ENCODE measurements around the gene PRKAG2. TPM values are rescaled to one million over a fixed set of nuclear protein-coding genes. Genes with fewer than 3 reads are reported as not detected.

PRKAG2 gene
- total and polyA plus RNA-seq, 4 donors: 3.6 to 25.1 (median 16.8) TPM

- peak overlapping the region; percentile 80 to 94 for H3K27ac ChIP-seq (ENCODE audit: low read depth in 1 of 2, low read length in 2 of 2)
- no peak for DNase-seq (ENCODE audit: low spot score)
- WGBS: 84% methylated on average over 18 of the region's 18 CpGs
- no peaks in the 10 kb centered on the region for H3K27me3 ChIP-seq (ENCODE audit: control insufficient read depth in 4 of 4, insufficient read depth in 4 of 4, low read length in 3 of 4)
- H3K9me3 ChIP-seq (ENCODE audit: control insufficient read depth in 4 of 4, low read length in 3 of 4): no peaks in the 10 kb centered on the region
- H3K4me1 ChIP-seq (ENCODE audit: control insufficient read depth in 4 of 4, insufficient read depth in 4 of 4, low read length in 3 of 4): peaks cover 18 to 57% (median 40%) of the 10 kb centered on the region in 4 donors
- TF ChIP-seq EGR1 (IDR thresholded peaks at IDR 0.05; ENCODE audit: low read depth in 2 of 2): no peak
- no peak for TF ChIP-seq RAD21 (IDR thresholded peaks at IDR 0.05)
- no peak for TF ChIP-seq SP1 (IDR thresholded peaks at IDR 0.05)
- no peak for TF ChIP-seq GABPA (IDR thresholded peaks at IDR 0.05 in 1 of 2, conservative IDR thresholded peaks at IDR 0.05 in 1 of 2)
- TF ChIP-seq TAF1 (conservative IDR thresholded peaks at IDR 0.05): no peak
- TF ChIP-seq HNF4A (conservative IDR thresholded peaks at IDR 0.05): no peak
- TF ChIP-seq REST (IDR thresholded peaks at IDR 0.05): no peak
- no peak for TF ChIP-seq NR2F2 (IDR thresholded peaks at IDR 0.05)
- TF ChIP-seq MAX (IDR thresholded peaks at IDR 0.05): no peak
- peak overlapping the region in 1 of 2 donors; percentile 76 for H3K9ac ChIP-seq (ENCODE audit: low read depth in 1 of 2, low read length in 2 of 2)
- no peaks in the 10 kb centered on the region for H3K36me3 ChIP-seq (ENCODE audit: control insufficient read depth in 4 of 4, insufficient read depth in 3 of 4, low read depth in 1 of 4, low read length in 3 of 4)
- no peak overlapping the region for H3K4me3 ChIP-seq (ENCODE audit: low read depth in 1 of 3, low read length in 3 of 3)
Observed at GRCh38 chr7:151744051-151744580, 132.8 kb downstream of the PRKAG2 start.

GRCh38 chr7:151743481-151743983, 133.4 kb downstream of the PRKAG2 start:
- no peak for TF ChIP-seq FOXA2 (IDR thresholded peaks at IDR 0.05)
- TF ChIP-seq RXRA (IDR thresholded peaks at IDR 0.05): peak; percentile 44 to 58
- TF ChIP-seq ZBTB33 (IDR thresholded peaks at IDR 0.05): no peak
- TF ChIP-seq REST (IDR thresholded peaks at IDR 0.05): peak; percentile 73
- TF ChIP-seq FOXA1 (IDR thresholded peaks at IDR 0.05): no peak
- TF ChIP-seq HNF4G (IDR thresholded peaks at IDR 0.05): no peak
- TF ChIP-seq RAD21 (IDR thresholded peaks at IDR 0.05): no peak
- TF ChIP-seq HNF4A (conservative IDR thresholded peaks at IDR 0.05): peak in 1 of 2 donors; percentile 57
- peak in 1 of 2 donors; percentile 24 for TF ChIP-seq JUND (IDR thresholded peaks at IDR 0.05)
- peak; percentile 71 for TF ChIP-seq SP1 (IDR thresholded peaks at IDR 0.05)
- peak; percentile 77 for TF ChIP-seq YY1 (IDR thresholded peaks at IDR 0.05)
- Histone ChIP-seq H3K27me3 (ENCODE audit: control insufficient read depth in 4 of 4, insufficient read depth in 4 of 4, low read length in 3 of 4) (no peaks in the 10 kb centered on the region), H3K36me3 (ENCODE audit: control insufficient read depth in 4 of 4, insufficient read depth in 3 of 4, low read depth in 1 of 4, low read length in 3 of 4) (no peaks in the 10 kb centered on the region), H3K9ac (ENCODE audit: low read depth in 1 of 2, low read length in 2 of 2) (peak overlapping the region in 1 of 2 donors; percentile 76), H3K27ac (ENCODE audit: low read depth in 1 of 2, low read length in 2 of 2) (peak overlapping the region; percentile 80 to 94), H3K9me3 (ENCODE audit: control insufficient read depth in 4 of 4, low read length in 3 of 4) (no peaks in the 10 kb centered on the region), H3K4me3 (ENCODE audit: low read depth in 1 of 3, low read length in 3 of 3) (no peak overlapping the region), H3K4me1 (ENCODE audit: control insufficient read depth in 4 of 4, insufficient read depth in 4 of 4, low read length in 3 of 4) (peaks cover 18 to 53% (median 37%) of the 10 kb centered on the region in 4 donors)
- no peak for DNase-seq (ENCODE audit: low spot score)
- WGBS: 35% methylated on average over 10 of the region's 10 CpGs
